B cell (primary cell): Measurements from ENCODE around the gene ZSCAN12. TPM values are rescaled to one million over a fixed set of nuclear protein-coding genes. Genes with fewer than 3 reads are reported as not detected.

Experiments used
- ATAC-seq: fragments of 200-7000 bp; cut with Tn5 transposase; one replicate; pipeline ENCODE4 v1.10.0; 2021; ENCODE audit warnings: low read depth, mild to moderate bottlenecking, moderate number of reproducible peaks, moderate library complexity
- CTCF ChIA-PET: fragments of 350-600 bp; sonication (Branson Sonifier 250); formaldehyde crosslinking; loops from one replicate; lab custom pipeline; 2021; ENCODE audit warnings: antibody characterized with exemption, inconsistent platforms; lab: Charles Lee
- POLR2A ChIA-PET: fragments of 350-600 bp; sonication (Branson Sonifier 250); formaldehyde crosslinking; loops from one replicate; lab custom pipeline; 2021; ENCODE audit warnings: antibody characterized with exemption; lab: Charles Lee
- DNase-seq: peaks from one replicate; pipeline ENCODE4 v3.0.0; 2013
- H2AFZ ChIP-seq: 2 replicates; pipeline ENCODE4 v1.6.1; 2012; ENCODE audit warnings: mild to moderate bottlenecking, low read depth, low read length; ENCODE audit not compliant: insufficient read depth, poor library complexity, severe bottlenecking
- H3K27ac ChIP-seq, 2 donors: 1 replicate in 1 of 2; 2 replicates in 1 of 2; pipeline ENCODE4 v1.5.1; 2012 to 2013; ENCODE audit warnings: low read length in 2 of 2, mild to moderate bottlenecking in 2 of 2, moderate library complexity in 1 of 2
- H3K27me3 ChIP-seq, 4 experiments: fragments of 200-600 bp in 1 of 4; sonication (generic) in 1 of 4; replicated peaks in 1 of 4; 1 replicate in 2 of 4; 2 replicates in 2 of 4; pipeline versions ENCODE4 v1.6.1 to v1.7.0; 2013 to 2016; ENCODE audit warnings: low read length in 3 of 4, mild to moderate bottlenecking in 2 of 4, mixed read lengths in 1 of 4, moderate library complexity in 1 of 4; ENCODE audit not compliant: insufficient read depth in 4 of 4, control insufficient read depth in 3 of 4; ENCODE audit errors: control extremely low read depth in 1 of 4
- H3K36me3 ChIP-seq, 2 experiments: replicated peaks in 1 of 2; 1 replicate in 1 of 2; 2 replicates in 1 of 2; pipeline versions ENCODE4 v1.6.1 to v1.7.1; 2013; ENCODE audit warnings: low read length in 1 of 2; ENCODE audit not compliant: insufficient read depth in 2 of 2, control insufficient read depth in 1 of 2; ENCODE audit errors: control extremely low read depth in 1 of 2, extremely low read depth in 1 of 2
- H3K4me1 ChIP-seq, 2 donors: fragments of 200-600 bp in 1 of 2; sonication (generic) in 1 of 2; 1 replicate in 1 of 2; 2 replicates in 1 of 2; pipeline versions ENCODE4 v1.5.1 to v1.6.1; 2013 to 2017; ENCODE audit warnings: low read length in 2 of 2; ENCODE audit not compliant: control insufficient read depth in 2 of 2, insufficient read depth in 2 of 2
- H3K4me2 ChIP-seq: replicated peaks from 2 replicates; pipeline ENCODE3; 2012; ENCODE audit warnings: mild to moderate bottlenecking, low read depth, low read length; ENCODE audit not compliant: poor library complexity, severe bottlenecking
- H3K4me3 ChIP-seq, 5 experiments: fragments of 200-600 bp in 1 of 5; sonication (generic) in 1 of 5; 1 replicate in 3 of 5; 2 replicates in 2 of 5; pipeline versions ENCODE4 v1.5.1 to v1.7.0; 2011 to 2016; ENCODE audit warnings: low read length in 4 of 5, mild to moderate bottlenecking in 4 of 5, low read depth in 2 of 5, control low read depth in 1 of 5, moderate library complexity in 1 of 5; ENCODE audit not compliant: insufficient read depth in 1 of 5; ENCODE audit errors: control extremely low read depth in 1 of 5, extremely low read depth in 1 of 5
- H3K79me2 ChIP-seq: fragments of 200-600 bp; sonication (generic); one replicate; pipeline ENCODE4 v1.6.0; 2016; ENCODE audit warnings: low read length; ENCODE audit not compliant: control insufficient read depth, insufficient read depth
- H3K9ac ChIP-seq: fragments of 200-600 bp; sonication (generic); 2 replicates; pipeline ENCODE4 v1.6.1; 2017; ENCODE audit warnings: mild to moderate bottlenecking, low read length, moderate library complexity
- H3K9me3 ChIP-seq, 3 donors: one replicate each; pipeline versions ENCODE4 v1.6.1 to v1.7.1; 2013; ENCODE audit warnings: low read length in 2 of 3; ENCODE audit not compliant: control insufficient read depth in 2 of 3, insufficient read depth in 1 of 3; ENCODE audit errors: control extremely low read depth in 1 of 3
- H4K20me1 ChIP-seq: 2 replicates; pipeline ENCODE4 v1.6.0; 2012; ENCODE audit warnings: mild to moderate bottlenecking, low read length; ENCODE audit not compliant: insufficient read depth, control insufficient read depth, poor library complexity, severe bottlenecking
- H3K27ac Mint-ChIP-seq: one replicate; pipeline ENCODE4 v1.8.0; 2021; ENCODE audit warnings: mixed read lengths
- H3K27me3 Mint-ChIP-seq: one replicate; pipeline ENCODE4 v1.8.0; 2021; ENCODE audit warnings: mixed read lengths
- H3K4me1 Mint-ChIP-seq: one replicate; pipeline ENCODE4 v1.8.0; 2021; ENCODE audit warnings: mixed read lengths
- H3K4me3 Mint-ChIP-seq: one replicate; pipeline ENCODE4 v1.8.0; 2021; ENCODE audit warnings: mixed read lengths
- H3K9me3 Mint-ChIP-seq: one replicate; pipeline ENCODE4 v1.8.0; 2022; ENCODE audit warnings: mixed read lengths; ENCODE audit not compliant: insufficient read depth
- CTCF ChIP-seq: fragments of 200-600 bp; IDR thresholded peaks from one replicate; pipeline ENCODE4 v1.8.0; 2022; ENCODE audit warnings: antibody characterized with exemption, mild to moderate bottlenecking
- EZH2 ChIP-seq: IDR thresholded peaks from 2 replicates; pipeline ENCODE4 v1.6.1; 2012; ENCODE audit warnings: borderline replicate concordance, low read depth, mild to moderate bottlenecking, moderate library complexity, low read length; ENCODE audit not compliant: insufficient read depth, poor library complexity, severe bottlenecking
- WGBS: methylation state at CpG from one replicate; pipeline ENCODE4 v1.1.5; 2013; ENCODE audit warnings: missing lambda C conversion rate; ENCODE audit not compliant: insufficient coverage; 5-methylcytosine and 5-hydroxymethylcytosine counted together
- intact Hi-C: fragments of 100-400 bp; cut with micrococcal nuclease; formaldehyde crosslinking; loops from one replicate; pipeline ENCODE4 v1.10.0; 2022
- polyA plus RNA-seq: library from polyadenylated mRNA; depleted of rRNA; stranded (reverse); fragments of >200 nt; gene quantifications from 2 replicates; pipeline ENCODE4 v1.2.3, GENCODE V29; 2012
- total RNA-seq, 2 donors: library from RNA; stranded (reverse); fragments of 120-200 nt in 1 of 2; gene quantifications; 1 replicate in 1 of 2; 2 replicates in 1 of 2; pipeline versions ENCODE4 v1.2.3 to v1.2.4, GENCODE V29; 2013 to 2022

Gene ZSCAN12
- total and polyA plus RNA-seq, 2 donors (not counting 1 experiment from before 2014, with no cell fraction given) = 3.5 to 14.8 TPM

GRCh38 chr6:28413681-28414080, 14.1 kb upstream of the ZSCAN12 start:
- H3K4me2 ChIP-seq = no peak overlapping the region
- H3K9me3 ChIP-seq = peaks cover 0 to 2% (median 0%) of the 10 kb centered on the region in 3 donors
- H3K4me1 ChIP-seq = no peaks in the 10 kb centered on the region
- no peaks in the 10 kb centered on the region for H3K4me1 Mint-ChIP-seq
- ChIA-PET POLR2A (no interaction called here), CTCF (no interaction called here)
- H3K27ac Mint-ChIP-seq = no peak overlapping the region
- peaks cover 39% of the 10 kb centered on the region for H3K27me3 Mint-ChIP-seq
- DNase-seq (no peak), ATAC-seq (no peak)
- intact Hi-C loops = no loop called here
- H3K79me2 ChIP-seq = no peaks in the 10 kb centered on the region
- H2AFZ ChIP-seq = no peak overlapping the region
- no peaks in the 10 kb centered on the region for H4K20me1 ChIP-seq
- H3K4me3 ChIP-seq = no peak overlapping the region
- TF ChIP-seq EZH2 = no peak
- TF ChIP-seq CTCF = no peak
- H3K4me3 Mint-ChIP-seq = no peak overlapping the region
- peaks cover 0 to 11% (median under 1%) of the 10 kb centered on the region in 4 experiments for H3K27me3 ChIP-seq
- peaks cover 2% of the 10 kb centered on the region for H3K9me3 Mint-ChIP-seq
- H3K36me3 ChIP-seq = no peaks in the 10 kb centered on the region
- no peak overlapping the region for H3K9ac ChIP-seq
- no peak overlapping the region for H3K27ac ChIP-seq

GRCh38 chr6:28410767-28411166, 11.2 kb upstream of the ZSCAN12 start:
- DNase-seq (no peak), ATAC-seq (no peak)
- Mint-ChIP-seq H3K4me3 (no peak overlapping the region), H3K9me3 (peaks cover 2% of the 10 kb centered on the region), H3K27ac (no peak overlapping the region), H3K27me3 (peaks cover 54% of the 10 kb centered on the region), H3K4me1 (no peaks in the 10 kb centered on the region)
- Histone ChIP-seq H4K20me1 (no peaks in the 10 kb centered on the region), H3K79me2 (no peaks in the 10 kb centered on the region), H3K27ac (no peak overlapping the region), H2AFZ (no peak overlapping the region), H3K9ac (no peak overlapping the region), H3K9me3 (peaks cover 0 to 2% (median 0%) of the 10 kb centered on the region in 3 donors), H3K27me3 (peaks cover 0 to 15% (median 11%) of the 10 kb centered on the region in 4 experiments), H3K4me1 (no peaks in the 10 kb centered on the region), H3K36me3 (no peaks in the 10 kb centered on the region), H3K4me3 (no peak overlapping the region), H3K4me2 (no peak overlapping the region)
- intact Hi-C loops = no loop called here
- CTCF ChIA-PET = interaction anchor here (0.7 kb wide), 1 partner anchor 119 kb away, joined by 3 read pairs; no protein-coding TSS in a partner anchor
- TF ChIP-seq EZH2 (no peak), CTCF (no peak)
- POLR2A ChIA-PET = no interaction called here
- 100% methylated on average over 1 of the region's 2 CpGs for WGBS
